ENCODE measurements around the gene CCNT2.

DNA sequence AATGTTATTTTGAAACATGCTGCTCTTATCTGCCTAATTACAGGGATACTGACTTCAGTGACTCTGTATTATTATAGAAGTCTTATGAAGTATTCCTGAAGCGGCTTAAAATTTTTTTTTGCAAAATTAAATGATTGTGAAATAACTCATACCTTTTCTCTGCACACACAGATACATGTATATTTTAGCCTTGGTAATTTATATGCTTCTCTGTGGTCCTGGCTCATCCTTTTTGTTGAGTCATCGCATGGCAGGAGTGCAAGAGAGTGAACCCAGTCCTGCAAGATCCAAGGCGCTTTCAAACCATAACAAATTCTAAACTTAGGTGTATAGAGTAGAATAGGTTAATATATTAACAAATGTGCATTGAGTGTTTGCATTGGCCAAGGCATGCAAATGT lies 8.6 kb downstream of the CCNT2 start:
- TF ChIP-seq, protein P1, sequence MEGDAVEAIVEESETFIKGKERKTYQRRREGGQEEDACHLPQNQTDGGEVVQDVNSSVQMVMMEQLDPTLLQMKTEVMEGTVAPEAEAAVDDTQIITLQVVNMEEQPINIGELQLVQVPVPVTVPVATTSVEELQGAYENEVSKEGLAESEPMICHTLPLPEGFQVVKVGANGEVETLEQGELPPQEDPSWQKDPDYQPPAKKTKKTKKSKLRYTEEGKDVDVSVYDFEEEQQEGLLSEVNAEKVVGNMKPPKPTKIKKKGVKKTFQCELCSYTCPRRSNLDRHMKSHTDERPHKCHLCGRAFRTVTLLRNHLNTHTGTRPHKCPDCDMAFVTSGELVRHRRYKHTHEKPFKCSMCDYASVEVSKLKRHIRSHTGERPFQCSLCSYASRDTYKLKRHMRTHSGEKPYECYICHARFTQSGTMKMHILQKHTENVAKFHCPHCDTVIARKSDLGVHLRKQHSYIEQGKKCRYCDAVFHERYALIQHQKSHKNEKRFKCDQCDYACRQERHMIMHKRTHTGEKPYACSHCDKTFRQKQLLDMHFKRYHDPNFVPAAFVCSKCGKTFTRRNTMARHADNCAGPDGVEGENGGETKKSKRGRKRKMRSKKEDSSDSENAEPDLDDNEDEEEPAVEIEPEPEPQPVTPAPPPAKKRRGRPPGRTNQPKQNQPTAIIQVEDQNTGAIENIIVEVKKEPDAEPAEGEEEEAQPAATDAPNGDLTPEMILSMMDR (IDR thresholded peaks at IDR 0.05 in 2 of 3, conservative IDR thresholded peaks at IDR 0.05 in 1 of 3; ENCODE audit: borderline replicate concordance in 1 of 3, insufficient read depth in 1 of 3, low read depth in 2 of 3, low read length in 2 of 3): no peak
- no peak for TF ChIP-seq ZNF274 (IDR thresholded peaks at IDR 0.05; ENCODE audit: low read depth, low read length)
- TF ChIP-seq POLR2AphosphoS5 (IDR thresholded peaks at IDR 0.05; ENCODE audit: low read depth, low read length): no peak
- TF ChIP-seq EZH2 (IDR thresholded peaks at IDR 0.05): no peak
- no peak for TF ChIP-seq EGR1 (IDR thresholded peaks at IDR 0.05; ENCODE audit: low read depth)
- no peak for TF ChIP-seq JUND (IDR thresholded peaks at IDR 0.05)
- no peak for TF ChIP-seq TCF7L2 (IDR thresholded peaks at IDR 0.05; ENCODE audit: borderline replicate concordance, extremely low read depth, insufficient read depth, insufficient read length)
- no peak for TF ChIP-seq CEBPB (IDR thresholded peaks at IDR 0.05; ENCODE audit: low read depth)
- no peak for TF ChIP-seq POLR2A (IDR thresholded peaks at IDR 0.05; ENCODE audit: borderline replicate concordance, extremely low read depth, insufficient read depth, insufficient read length)
- TF ChIP-seq, protein P2, sequence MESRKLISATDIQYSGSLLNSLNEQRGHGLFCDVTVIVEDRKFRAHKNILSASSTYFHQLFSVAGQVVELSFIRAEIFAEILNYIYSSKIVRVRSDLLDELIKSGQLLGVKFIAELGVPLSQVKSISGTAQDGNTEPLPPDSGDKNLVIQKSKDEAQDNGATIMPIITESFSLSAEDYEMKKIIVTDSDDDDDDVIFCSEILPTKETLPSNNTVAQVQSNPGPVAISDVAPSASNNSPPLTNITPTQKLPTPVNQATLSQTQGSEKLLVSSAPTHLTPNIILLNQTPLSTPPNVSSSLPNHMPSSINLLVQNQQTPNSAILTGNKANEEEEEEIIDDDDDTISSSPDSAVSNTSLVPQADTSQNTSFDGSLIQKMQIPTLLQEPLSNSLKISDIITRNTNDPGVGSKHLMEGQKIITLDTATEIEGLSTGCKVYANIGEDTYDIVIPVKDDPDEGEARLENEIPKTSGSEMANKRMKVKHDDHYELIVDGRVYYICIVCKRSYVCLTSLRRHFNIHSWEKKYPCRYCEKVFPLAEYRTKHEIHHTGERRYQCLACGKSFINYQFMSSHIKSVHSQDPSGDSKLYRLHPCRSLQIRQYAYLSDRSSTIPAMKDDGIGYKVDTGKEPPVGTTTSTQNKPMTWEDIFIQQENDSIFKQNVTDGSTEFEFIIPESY (IDR thresholded peaks at IDR 0.05; ENCODE audit: extremely low read depth, insufficient replicate concordance, low read length): no peak
- no peak for TF ChIP-seq EZH2phosphoT487 (IDR thresholded peaks at IDR 0.05; ENCODE audit: borderline replicate concordance)
